HepG2 (cell line): Measurements from ENCODE around the gene CFAP119. TPM values are rescaled to one million over a fixed set of nuclear protein-coding genes. Genes with fewer than 3 reads are reported as not detected.
A peak's percentile ranks its signal among the peaks of the same experiment; 100 is the strongest.

ENCODE experiments used
- CERS6 ChIP-seq: sonication (generic); formaldehyde crosslinking; IDR thresholded peaks from 2 replicates; pipeline ENCODE4 v1.5.0; 2020; ENCODE audit warnings: missing genetic modification reagents
- CHD4 ChIP-seq: fragments of 200-600 bp; sonication (generic); IDR thresholded peaks from 2 replicates; pipeline ENCODE4 v1.7.0; 2017; ENCODE audit warnings: mild to moderate bottlenecking, low read length, borderline replicate concordance
- EZH2 ChIP-seq: conservative IDR thresholded peaks from 2 replicates; pipeline ENCODE4 v1.6.1; 2012; ENCODE audit warnings: mild to moderate bottlenecking, low read depth, low read length, moderate library complexity
- HHEX ChIP-seq: IDR thresholded peaks from 2 replicates; pipeline ENCODE4 v1.6.1; 2016; ENCODE audit warnings: control low read depth
- KIAA2018 ChIP-seq: sonication (generic); formaldehyde crosslinking; IDR thresholded peaks from 2 replicates; pipeline ENCODE4 v1.5.0; 2020; ENCODE audit warnings: mild to moderate bottlenecking, missing genetic modification reagents, borderline replicate concordance
- LCORL ChIP-seq, 2 experiments: fragments of 450-650 bp in 1 of 2; sonication (generic) in 1 of 2; formaldehyde crosslinking in 1 of 2; IDR thresholded peaks; 2 replicates each; pipeline versions ENCODE4 v1.5.0 to v1.6.1; 2017 to 2020; ENCODE audit warnings: antibody characterized with exemption in 1 of 2, missing genetic modification reagents in 1 of 2
- MTF2 ChIP-seq: sonication (generic); formaldehyde crosslinking; IDR thresholded peaks from 2 replicates; pipeline ENCODE4 v1.5.0; 2020; ENCODE audit warnings: missing genetic modification reagents, borderline replicate concordance
- NFIC ChIP-seq: IDR thresholded peaks from 2 replicates; pipeline ENCODE4 v1.6.1; 2012; ENCODE audit warnings: mild to moderate bottlenecking, low read length, inconsistent platforms
- PATZ1 ChIP-seq: sonication (generic); formaldehyde crosslinking; IDR thresholded peaks from 2 replicates; pipeline ENCODE4 v1.4.0; 2020; ENCODE audit warnings: missing genetic modification reagents
- RAD21 ChIP-seq: fragments of 450-650 bp; formaldehyde crosslinking; IDR thresholded peaks from 2 replicates; pipeline ENCODE4 v1.5.0; 2020; ENCODE audit warnings: mild to moderate bottlenecking
- RFXAP ChIP-seq: sonication (generic); formaldehyde crosslinking; IDR thresholded peaks from 2 replicates; pipeline ENCODE4 v1.4.0; 2020; ENCODE audit warnings: missing genetic modification reagents, borderline replicate concordance
- SAFB2 ChIP-seq: sonication (generic); formaldehyde crosslinking; IDR thresholded peaks from 2 replicates; pipeline ENCODE4 v1.5.1; 2020; ENCODE audit warnings: missing genetic modification reagents, low read depth, mild to moderate bottlenecking, borderline replicate concordance
- SOX13 ChIP-seq, 3 experiments: fragments of 450-650 bp in 1 of 3; sonication (generic) in 1 of 3; formaldehyde crosslinking in 1 of 3; IDR thresholded peaks in 2 of 3; conservative IDR thresholded peaks in 1 of 3; 2 replicates each; pipeline versions ENCODE4 v1.5.0 to v1.6.1; 2016 to 2020; ENCODE audit warnings: antibody characterized with exemption in 1 of 3, mild to moderate bottlenecking in 1 of 3, missing compliant biosample characterization in 1 of 3, missing genetic modification reagents in 1 of 3, moderate library complexity in 1 of 3
- TGIF2 ChIP-seq: IDR thresholded peaks from 2 replicates; pipeline ENCODE4 v1.6.1; 2016; ENCODE audit warnings: control low read depth, missing compliant biosample characterization
- ZNF264 ChIP-seq: sonication (generic); formaldehyde crosslinking; IDR thresholded peaks from 2 replicates; pipeline ENCODE4 v1.4.0; 2020; ENCODE audit warnings: missing genetic modification reagents
- ZNF292 ChIP-seq: sonication (generic); formaldehyde crosslinking; IDR thresholded peaks from 2 replicates; pipeline ENCODE4 v1.8.1; 2022; ENCODE audit warnings: mild to moderate bottlenecking, low read depth, missing genetic modification reagents, borderline replicate concordance
- ZNF430 ChIP-seq: sonication (generic); formaldehyde crosslinking; IDR thresholded peaks from 2 replicates; pipeline ENCODE4 v1.9.0; 2021; ENCODE audit warnings: mild to moderate bottlenecking, missing genetic modification reagents
- polyA plus RNA-seq, 8 experiments: library from polyadenylated mRNA; depleted of rRNA in 3 of 8; stranded (reverse) in 7 of 8; unstranded in 1 of 8; fragments of >200 nt; fragmentation: Illumina TruSeq in 4 of 8; extraction: Trizol in 4 of 8; gene quantifications; 2 replicates each; pipeline versions ENCODE4 v1.2.1 to v1.2.3, GENCODE V29; 2011 to 2016; ENCODE audit warnings: low read depth in 4 of 8, missing spikeins in 1 of 8, mixed read lengths in 1 of 8; ENCODE audit not compliant: insufficient read depth in 1 of 8
- total RNA-seq, 5 experiments: library from RNA; depleted of rRNA; stranded (reverse); fragments of >200 nt; fragmentation: Illumina TruSeq; extraction: Trizol; gene quantifications; 2 replicates each; pipeline ENCODE4 v1.2.3, GENCODE V29; 2016; ENCODE audit warnings: low read depth in 1 of 5

CFAP119 gene
- total and polyA plus RNA-seq, 2 of the 13 experiments (the other 11 are each of a cell fraction or from before 2014, with no cell fraction given) = 6.4 TPM

GRCh38 chr16:30787613-30788378 is 25.9 kb upstream of the CFAP119 start (continued):
- no peak for TF ChIP-seq KIAA2018
- TF ChIP-seq TGIF2 = peak; percentile 56; the same call in 1 of the 2 replicates
- peak; percentile 2; the same call in 1 of the 2 replicates for TF ChIP-seq SAFB2 (CRISPR knock-in tag)
- peak; percentile 62; the same call in 1 of the 2 replicates for TF ChIP-seq CHD4
- peak; percentile 6; the same call in 1 of the 2 replicates for TF ChIP-seq RAD21 (CRISPR knock-in tag)
- no peak for TF ChIP-seq CERS6 (CRISPR knock-in tag)
- TF ChIP-seq NFIC = peak; percentile 15; the same call in 1 of the 2 replicates
- TF ChIP-seq ZNF264 (CRISPR knock-in tag) = peak; percentile 59; the same call in 1 of the 2 replicates
- TF ChIP-seq EZH2 = no peak
- peak; percentile 62; the same call in 1 of the 2 replicates for TF ChIP-seq RFXAP (CRISPR knock-in tag)
- TF ChIP-seq ZNF292 (CRISPR knock-in tag) = peak; percentile 7; the same call in 1 of the 2 replicates
- 0 out of 2 replicates have a peak, but pooled peaks have one; percentile 49 for TF ChIP-seq MTF2 (CRISPR knock-in tag)
- 0 out of 2 replicates have a peak, but pooled peaks have one; percentile 40 for TF ChIP-seq HHEX
- no peak for TF ChIP-seq LCORL (IDR thresholded peaks at IDR 0.05)
- peak; percentile 17; the same call in 1 of the 2 replicates for TF ChIP-seq LCORL (CRISPR knock-in tag; IDR thresholded peaks at IDR 0.05)
- no peak for TF ChIP-seq SOX13 (IDR thresholded peaks at IDR 0.05)
- peak in 1 of 2 experiments; percentile 19; a peak in 1 of 4 replicates for TF ChIP-seq SOX13 (CRISPR knock-in tag; conservative IDR thresholded peaks at IDR 0.05 in 1 of 2, IDR thresholded peaks at IDR 0.05 in 1 of 2)
- TF ChIP-seq PATZ1 (CRISPR knock-in tag) = peak; percentile 52; the same call in 1 of the 2 replicates
- peak; percentile 58 for TF ChIP-seq ZNF430 (CRISPR knock-in tag)
